Measurements from ENCODE around the gene PDSS1.

The PDSS1 gene

GRCh38 chr10:26737730-26738129 lies 40.2 kb downstream of the PDSS1 start:
- no peak overlapping the region for H3K4me3 ChIP-seq (ENCODE audit: low read length, poor library complexity, severe bottlenecking)

GRCh38 chr10:26738301-26738911 lies 40.9 kb downstream of the PDSS1 start:
- H3K9me3 ChIP-seq (ENCODE audit: insufficient read depth, low read depth, low read length) = no peaks in the 10 kb centered on the region
- H3K9ac ChIP-seq (ENCODE audit: low read depth, low read length, poor library complexity, severe bottlenecking) = no peak overlapping the region
- H3K4me1 ChIP-seq (ENCODE audit: insufficient read depth, low read length, poor library complexity, severe bottlenecking) = no peaks in the 10 kb centered on the region
- no peak for TF ChIP-seq CTCF (conservative IDR thresholded peaks at IDR 0.05; ENCODE audit: low read length)
- TF ChIP-seq EZH2phosphoT487 (IDR thresholded peaks at IDR 0.05; ENCODE audit: borderline replicate concordance) = no peak
- no peak overlapping the region for H2AFZ ChIP-seq (ENCODE audit: low read length)
- H3K4me2 ChIP-seq (ENCODE audit: low read depth, low read length, poor library complexity, severe bottlenecking) = no peak overlapping the region
- peaks cover 77% of the 10 kb centered on the region; the same call in 1 of the 2 replicates for H3K36me3 ChIP-seq (ENCODE audit: insufficient read depth, low read length)
- H3F3A ChIP-seq (ENCODE audit: low read depth) = no peaks in the 10 kb centered on the region
- no peaks in the 10 kb centered on the region for H3K27me3 ChIP-seq (ENCODE audit: insufficient read depth, low read length, poor library complexity, severe bottlenecking)
- H3K4me3 ChIP-seq (ENCODE audit: low read length, poor library complexity, severe bottlenecking) = no peak overlapping the region
- no peaks in the 10 kb centered on the region for H3K79me2 ChIP-seq (ENCODE audit: insufficient read depth, low read length)
- H4K20me1 ChIP-seq (ENCODE audit: insufficient read depth, low read length, poor library complexity, severe bottlenecking) = no peaks in the 10 kb centered on the region
- H3K9me2 ChIP-seq (replicated peaks; ENCODE audit: low read depth, low read length) = no peaks in the 10 kb centered on the region

More at GRCh38 chr10:26737730-26738129, 40.2 kb downstream of the PDSS1 start:
- no peaks in the 10 kb centered on the region for H3K79me2 ChIP-seq (ENCODE audit: insufficient read depth, low read length)
- no peaks in the 10 kb centered on the region for H3K9me2 ChIP-seq (replicated peaks; ENCODE audit: low read depth, low read length)
- no peaks in the 10 kb centered on the region for H3K9me3 ChIP-seq (ENCODE audit: insufficient read depth, low read depth, low read length)
- no peaks in the 10 kb centered on the region for H3K4me1 ChIP-seq (ENCODE audit: insufficient read depth, low read length, poor library complexity, severe bottlenecking)
- TF ChIP-seq EZH2phosphoT487 (IDR thresholded peaks at IDR 0.05; ENCODE audit: borderline replicate concordance) (no peak), CTCF (conservative IDR thresholded peaks at IDR 0.05; ENCODE audit: low read length) (no peak)
- no peak overlapping the region for H3K4me2 ChIP-seq (ENCODE audit: low read depth, low read length, poor library complexity, severe bottlenecking)
- H3K27me3 ChIP-seq (ENCODE audit: insufficient read depth, low read length, poor library complexity, severe bottlenecking) = no peaks in the 10 kb centered on the region
- H3K36me3 ChIP-seq (ENCODE audit: insufficient read depth, low read length) = peaks cover 71% of the 10 kb centered on the region; the same call in 1 of the 2 replicates
- H3K9ac ChIP-seq (ENCODE audit: low read depth, low read length, poor library complexity, severe bottlenecking) = no peak overlapping the region
- no peaks in the 10 kb centered on the region for H3F3A ChIP-seq (ENCODE audit: low read depth)
- no peak overlapping the region for H2AFZ ChIP-seq (ENCODE audit: low read length)
- no peaks in the 10 kb centered on the region for H4K20me1 ChIP-seq (ENCODE audit: insufficient read depth, low read length, poor library complexity, severe bottlenecking)

DNA sequence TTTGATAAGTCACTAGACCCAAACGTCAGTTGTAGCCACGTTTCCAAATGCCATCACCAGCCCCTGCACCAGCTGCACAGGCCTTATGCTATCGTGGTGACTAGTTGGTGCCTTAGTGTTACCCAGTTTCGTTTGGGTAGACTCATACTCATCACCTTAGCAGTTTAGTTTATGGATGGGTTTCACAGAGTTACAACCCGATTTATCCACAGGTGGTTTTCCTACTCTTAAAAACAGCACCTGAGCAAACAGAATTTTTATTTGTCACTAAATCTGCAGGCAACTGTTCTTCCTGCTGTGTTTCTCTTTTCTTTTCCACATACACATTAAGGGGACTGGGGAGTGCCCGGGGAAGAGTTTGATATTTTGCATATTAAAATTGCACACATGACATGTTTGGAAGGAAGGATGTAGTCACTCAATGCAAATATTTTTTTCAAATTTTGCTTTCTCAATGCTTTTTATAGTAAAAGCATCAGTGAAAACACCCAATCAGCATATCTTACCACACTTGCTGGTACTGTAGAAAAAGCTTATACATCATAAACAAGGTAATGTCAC lies 41.6 kb downstream of the PDSS1 start:
- Histone ChIP-seq H3K9ac (ENCODE audit: low read depth, low read length, poor library complexity, severe bottlenecking) (no peak overlapping the region), H3K4me3 (ENCODE audit: low read length, poor library complexity, severe bottlenecking) (no peak overlapping the region), H3K79me2 (ENCODE audit: insufficient read depth, low read length) (no peaks in the 10 kb centered on the region), H3F3A (ENCODE audit: low read depth) (no peaks in the 10 kb centered on the region), H3K36me3 (ENCODE audit: insufficient read depth, low read length) (peaks cover 80% of the 10 kb centered on the region; the same call in 1 of the 2 replicates), H4K20me1 (ENCODE audit: insufficient read depth, low read length, poor library complexity, severe bottlenecking) (no peaks in the 10 kb centered on the region), H3K9me2 (replicated peaks; ENCODE audit: low read depth, low read length) (no peaks in the 10 kb centered on the region), H3K27me3 (ENCODE audit: insufficient read depth, low read length, poor library complexity, severe bottlenecking) (no peaks in the 10 kb centered on the region), H3K9me3 (ENCODE audit: insufficient read depth, low read depth, low read length) (no peaks in the 10 kb centered on the region), H2AFZ (ENCODE audit: low read length) (no peak overlapping the region), H3K4me1 (ENCODE audit: insufficient read depth, low read length, poor library complexity, severe bottlenecking) (no peaks in the 10 kb centered on the region), H3K4me2 (ENCODE audit: low read depth, low read length, poor library complexity, severe bottlenecking) (no peak overlapping the region)
- TF ChIP-seq EZH2phosphoT487 (IDR thresholded peaks at IDR 0.05; ENCODE audit: borderline replicate concordance) = no peak
- TF ChIP-seq CTCF (conservative IDR thresholded peaks at IDR 0.05; ENCODE audit: low read length) = no peak
